ENCODE measurements around the gene KRTAP9-8. TPM values are rescaled to one million over a fixed set of nuclear protein-coding genes. Genes with fewer than 3 reads are reported as not detected.
"Not testable (repeated sequence)": the region's sequence is repeated elsewhere in the genome, so short reads cannot be mapped to it uniquely, and the experiment has no call there.

Gene KRTAP9-8
- not detected in 2 replicates for total RNA-seq (2014; rRNA removed; shearing (Covaris generic))

- H3K27me3 ChIP-seq; H3K4me3 ChIP-seq; H3K4me1 ChIP-seq; H3K9me3 ChIP-seq (replicated peaks); H3K27ac ChIP-seq; H3K36me3 ChIP-seq: not testable (repeated sequence)
- DNase-seq = peak; percentile 52 to 58
Measured at GRCh38 chr17:41237949-41238437, at the start of gene KRTAP9-8. TSS of gene KRTAP9-8 (plus strand) at chr17:41237999. CDS start at chr17:41238052, 53 bp downstream.

- not testable (repeated sequence) for H3K27me3 ChIP-seq; H3K36me3 ChIP-seq; H3K9me3 ChIP-seq (replicated peaks); H3K4me3 ChIP-seq
- H3K4me1 ChIP-seq = peaks cover 16% of the 10 kb centered on the region
- DNase-seq = peak in 1 of 2 experiments; percentile 11
- H3K27ac ChIP-seq = peak within 1 kb of the TSS; percentile 45; the same call in 1 of the 2 replicates
Measured at GRCh38 chr17:41189837-41190318, 47.9 kb upstream of the KRTAP9-8 start, which contains the start of gene KRTAP9-1. TSS of gene KRTAP9-1 (plus strand) at chr17:41189887. CDS start at chr17:41189887, 0 bp downstream.

GRCh38 chr17:41190328-41190727 lies 47.5 kb upstream of the KRTAP9-8 start:
- no peaks in the 10 kb centered on the region for H3K27me3 ChIP-seq
- H3K9me3 ChIP-seq (replicated peaks) = peaks cover 3% of the 10 kb centered on the region
- H3K4me1 ChIP-seq = peaks cover 14% of the 10 kb centered on the region
- H3K36me3 ChIP-seq = no peaks in the 10 kb centered on the region
- no peak overlapping the region for H3K4me3 ChIP-seq
- peak; percentile 68 to 78 for DNase-seq
- peak overlapping the region; percentile 45; the same call in 1 of the 2 replicates for H3K27ac ChIP-seq

GRCh38 chr17:41196068-41196467 lies 41.7 kb upstream of the KRTAP9-8 start:
- H3K27me3 ChIP-seq = no peaks in the 10 kb centered on the region
- peaks cover 3% of the 10 kb centered on the region for H3K9me3 ChIP-seq (replicated peaks)
- no peak overlapping the region for H3K27ac ChIP-seq
- no peak for DNase-seq
- no peak overlapping the region for H3K4me3 ChIP-seq
- H3K36me3 ChIP-seq = no peaks in the 10 kb centered on the region
- H3K4me1 ChIP-seq = no peaks in the 10 kb centered on the region; the same call in 1 of the 2 replicates

GRCh38 chr17:41199421-41200078 lies 38.2 kb upstream of the KRTAP9-8 start:
- Histone ChIP-seq H3K4me3 (no peak overlapping the region), H3K36me3 (no peaks in the 10 kb centered on the region), H3K9me3 (replicated peaks) (peaks cover 3% of the 10 kb centered on the region; the same call in 1 of the 2 replicates), H3K27ac (no peak overlapping the region), H3K4me1 (no peaks in the 10 kb centered on the region), H3K27me3 (no peaks in the 10 kb centered on the region)
- DNase-seq = no peak

- no peak overlapping the region for H3K4me3 ChIP-seq
- H3K27me3 ChIP-seq = no peaks in the 10 kb centered on the region
- DNase-seq = peak; percentile 53 to 77
- peaks cover 11% of the 10 kb centered on the region for H3K4me1 ChIP-seq
- no peaks in the 10 kb centered on the region for H3K9me3 ChIP-seq (replicated peaks)
- H3K27ac ChIP-seq = no peak overlapping the region
- H3K36me3 ChIP-seq = no peaks in the 10 kb centered on the region
Measured at GRCh38 chr17:41211845-41212466, 25.8 kb upstream of the KRTAP9-8 start.

- Histone ChIP-seq H3K27ac (no peak overlapping the region), H3K36me3 (no peaks in the 10 kb centered on the region), H3K4me1 (peaks cover 11% of the 10 kb centered on the region), H3K9me3 (replicated peaks) (no peaks in the 10 kb centered on the region), H3K4me3 (no peak overlapping the region), H3K27me3 (no peaks in the 10 kb centered on the region)
- peak in 1 of 2 experiments; percentile 9 for DNase-seq
Measured at GRCh38 chr17:41212524-41213169, 25.2 kb upstream of the KRTAP9-8 start.

- no peak overlapping the region for H3K27ac ChIP-seq
- no peaks in the 10 kb centered on the region for H3K27me3 ChIP-seq
- H3K9me3 ChIP-seq (replicated peaks) = no peaks in the 10 kb centered on the region
- no peaks in the 10 kb centered on the region for H3K36me3 ChIP-seq
- no peak overlapping the region for H3K4me3 ChIP-seq
- H3K4me1 ChIP-seq = peaks cover 11% of the 10 kb centered on the region
- no peak for DNase-seq
Measured at GRCh38 chr17:41215681-41216080, 22.1 kb upstream of the KRTAP9-8 start.

DNA sequence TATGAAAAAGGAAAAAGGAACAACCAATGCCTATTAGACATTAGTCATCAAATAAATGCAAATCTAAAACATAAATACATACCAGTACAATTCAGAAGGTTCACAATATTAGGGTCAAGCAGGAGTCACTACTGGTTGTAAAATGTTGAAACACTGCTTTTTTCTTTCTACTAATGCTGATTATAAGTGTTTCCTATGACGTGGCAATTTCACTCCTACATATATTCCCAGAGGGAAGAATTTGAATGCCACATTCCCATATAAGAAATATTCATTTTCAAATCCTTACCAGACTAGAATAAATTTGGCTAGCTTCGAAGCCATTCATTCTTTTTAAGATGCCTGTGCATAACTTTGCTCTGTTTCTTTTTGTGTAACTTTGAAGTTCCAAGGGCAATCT lies 14.0 kb upstream of the KRTAP9-8 start:
- DNase-seq = no peak

DNA sequence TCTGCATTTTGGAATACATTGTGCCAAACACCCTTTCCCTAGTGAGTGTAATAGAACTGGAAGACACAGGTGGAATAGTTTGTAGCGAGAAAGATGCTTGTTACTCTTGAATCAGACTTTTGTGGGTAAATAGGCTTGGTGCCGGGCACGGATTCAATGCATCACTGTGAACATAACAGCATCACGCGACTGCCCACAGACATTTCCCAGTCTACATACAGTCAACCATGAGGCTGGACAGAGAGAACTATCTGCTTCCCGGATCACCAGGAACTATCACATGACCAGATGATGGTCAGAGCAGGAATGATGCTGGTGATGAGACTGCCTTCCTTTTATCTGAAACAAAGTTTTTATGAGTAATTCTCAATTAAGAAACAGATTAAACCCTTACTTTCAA lies 11.7 kb upstream of the KRTAP9-8 start:
- Histone ChIP-seq H3K36me3 (no peaks in the 10 kb centered on the region), H3K9me3 (replicated peaks) (no peaks in the 10 kb centered on the region), H3K27ac (no peak overlapping the region), H3K4me1 (no peaks in the 10 kb centered on the region), H3K4me3 (no peak overlapping the region), H3K27me3 (no peaks in the 10 kb centered on the region)
- no peak for DNase-seq

More for the DNA sequence above, 14.0 kb upstream of the KRTAP9-8 start:
- no peak overlapping the region for H3K27ac ChIP-seq
- no peaks in the 10 kb centered on the region for H3K36me3 ChIP-seq
- no peak overlapping the region for H3K4me3 ChIP-seq
- no peaks in the 10 kb centered on the region for H3K4me1 ChIP-seq
- H3K27me3 ChIP-seq = no peaks in the 10 kb centered on the region
- H3K9me3 ChIP-seq (replicated peaks) = no peaks in the 10 kb centered on the region

DNA sequence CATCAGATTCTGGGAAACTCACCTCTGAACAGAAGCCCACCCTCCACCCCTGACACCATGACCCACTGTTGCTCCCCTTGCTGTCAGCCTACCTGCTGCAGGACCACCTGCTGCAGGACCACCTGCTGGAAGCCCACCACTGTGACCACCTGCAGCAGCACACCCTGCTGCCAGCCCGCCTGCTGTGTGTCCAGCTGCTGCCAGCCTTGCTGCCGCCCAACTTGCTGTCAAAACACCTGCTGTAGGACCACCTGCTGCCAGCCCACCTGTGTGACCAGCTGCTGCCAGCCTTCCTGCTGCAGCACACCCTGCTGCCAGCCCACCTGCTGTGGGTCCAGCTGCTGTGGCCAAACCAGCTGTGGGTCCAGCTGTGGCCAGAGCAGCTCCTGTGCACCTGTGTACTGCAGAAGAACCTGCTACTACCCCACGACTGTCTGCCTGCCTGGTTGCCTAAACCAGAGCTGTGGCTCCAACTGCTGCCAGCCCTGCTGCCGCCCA lies 11.2 kb upstream of the KRTAP9-8 start, which contains the start of gene KRTAP9-2:
Gene KRTAP9-2 (plus strand): TSS at position 51 of the 498 bp plus-strand sequence. CDS start 7 bp downstream, at position 58.
- not testable (repeated sequence) for H3K36me3 ChIP-seq; H3K27ac ChIP-seq; H3K9me3 ChIP-seq (replicated peaks); H3K4me1 ChIP-seq; H3K27me3 ChIP-seq; H3K4me3 ChIP-seq; DNase-seq

GRCh38 chr17:41230094-41230493 lies 7.7 kb upstream of the KRTAP9-8 start:
- Histone ChIP-seq H3K27ac (no peak overlapping the region), H3K4me1 (no peaks in the 10 kb centered on the region), H3K4me3 (no peak overlapping the region), H3K9me3 (replicated peaks) (no peaks in the 10 kb centered on the region), H3K36me3 (no peaks in the 10 kb centered on the region), H3K27me3 (no peaks in the 10 kb centered on the region)
- no peak for DNase-seq

DNA sequence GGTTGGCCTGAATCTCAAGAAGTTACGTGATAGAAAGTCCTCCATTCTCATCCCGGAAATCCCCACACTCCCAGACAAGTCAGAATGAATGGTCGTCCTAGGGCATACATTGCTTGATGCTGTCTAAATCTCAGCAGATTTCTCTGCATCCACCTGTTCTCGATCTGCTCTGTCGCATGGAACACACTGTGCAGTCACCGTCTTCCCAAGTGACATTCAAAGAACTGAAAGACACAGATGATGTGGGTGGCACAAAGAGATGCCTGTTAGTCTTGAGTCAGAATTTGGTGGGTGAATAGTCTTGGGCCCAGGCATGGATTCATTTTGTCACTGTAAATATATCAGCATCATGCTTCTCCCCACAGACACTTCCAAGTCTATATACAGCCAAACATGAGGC lies 6.1 kb upstream of the KRTAP9-8 start:
- Histone ChIP-seq H3K4me3 (no peak overlapping the region), H3K27ac (no peak overlapping the region), H3K27me3 (no peaks in the 10 kb centered on the region), H3K4me1 (no peaks in the 10 kb centered on the region), H3K9me3 (replicated peaks) (no peaks in the 10 kb centered on the region), H3K36me3 (no peaks in the 10 kb centered on the region)
- DNase-seq = no peak

DNA sequence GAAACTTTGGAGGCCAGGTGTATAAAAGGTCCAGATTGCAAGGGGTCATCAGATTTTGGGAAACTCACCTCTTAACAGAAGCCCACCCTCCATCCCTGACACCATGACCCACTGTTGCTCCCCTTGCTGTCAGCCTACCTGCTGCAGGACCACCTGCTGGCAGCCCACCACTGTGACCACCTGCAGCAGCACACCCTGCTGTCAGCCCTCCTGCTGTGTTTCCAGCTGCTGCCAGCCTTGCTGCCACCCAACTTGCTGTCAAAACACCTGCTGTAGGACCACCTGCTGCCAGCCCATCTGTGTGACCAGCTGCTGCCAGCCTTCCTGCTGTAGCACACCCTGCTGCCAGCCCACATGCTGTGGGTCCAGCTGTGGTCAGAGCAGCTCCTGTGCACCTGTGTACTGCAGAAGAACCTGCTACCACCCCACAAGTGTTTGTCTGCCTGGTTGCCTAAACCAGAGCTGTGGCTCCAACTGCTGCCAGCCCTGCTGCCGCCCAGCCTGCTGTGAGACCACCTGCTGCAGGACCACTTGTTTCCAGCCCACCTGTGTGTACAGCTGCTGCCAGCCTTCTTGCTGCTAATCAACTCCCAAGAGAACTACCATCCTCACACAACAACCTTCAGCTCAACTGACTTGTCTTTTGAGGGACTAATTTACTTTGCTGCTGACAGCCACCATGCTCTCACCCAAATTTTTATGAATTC lies 5.2 kb upstream of the KRTAP9-8 start, which contains the start of gene KRTAP9-3:
Gene KRTAP9-3 (plus strand): TSS at position 51 of the 707 bp plus-strand sequence. CDS start 53 bp downstream, at position 104.
- H3K4me1 ChIP-seq; DNase-seq; H3K9me3 ChIP-seq (replicated peaks); H3K36me3 ChIP-seq; H3K27ac ChIP-seq; H3K4me3 ChIP-seq; H3K27me3 ChIP-seq: not testable (repeated sequence)

Data from SJCRH30 (cell line).